GM12878 (cell line): ENCODE measurements around the gene PSMA2. TPM values are rescaled to one million over a fixed set of nuclear protein-coding genes. Genes with fewer than 3 reads are reported as not detected.

Source experiments
- ATAC-seq: fragments of 200-7000 bp; cut with Tn5 transposase; 3 replicates; pipeline ENCODE4 v1.9.1; 2020; ENCODE audit warnings: mild to moderate bottlenecking, moderate library complexity
- Bru-seq: library from RNA; stranded (reverse); fragments of 400-500 nt; gene quantifications from one replicate; lab custom pipeline; 2021; lab: Mats Ljungman, UMichigan
- BruChase-seq, 2 experiments: library from RNA; stranded (reverse); fragments of 400-500 nt; gene quantifications; one replicate each; lab custom pipeline; 2021; lab: Mats Ljungman, UMichigan
- BruUV-seq: library from RNA; stranded (reverse); fragments of 400-500 nt; replicated peaks from 2 replicates; lab custom pipeline; 2021; lab: Mats Ljungman, UMichigan
- CTCF ChIA-PET: fragments of 300-600 bp; sonication (Branson Sonifier 250); formaldehyde crosslinking; extraction: SDS; loops from one replicate; lab custom pipeline; 2021; ENCODE audit warnings: inconsistent platforms; lab: Yijun Ruan, JAX
- POLR2A ChIA-PET: fragments of 350-600 bp; formaldehyde crosslinking; extraction: SDS; loops from one replicate; lab custom pipeline; 2021; ENCODE audit warnings: inconsistent platforms; lab: Charles Lee
- RAD21 ChIA-PET: fragments of 300-600 bp; sonication (Branson Sonifier 250); formaldehyde crosslinking; loops from one replicate; lab custom pipeline; 2023; ENCODE audit warnings: antibody characterized with exemption; ENCODE audit not compliant: unreplicated experiment; lab: Charles Lee
- SMC1A ChIA-PET: fragments of 300-600 bp; sonication (Branson Sonifier 250); formaldehyde crosslinking; loops from one replicate; lab custom pipeline; 2023; ENCODE audit not compliant: unreplicated experiment, uncharacterized antibody; lab: Charles Lee
- DNase-seq: peaks from one replicate; pipeline ENCODE4 v3.0.0-alpha.2; 2011; ENCODE audit warnings: low read depth, low spot score
- FAIRE-seq: peaks from 3 replicates; lab custom pipeline; 2011; peaks lifted over from hg19 to GRCh38; lab: Jason Lieb, UNC
- H2AFZ ChIP-seq: 2 replicates; pipeline ENCODE4 v1.6.0; 2011; ENCODE audit warnings: low read depth, low read length, control low read depth; ENCODE audit not compliant: control insufficient read depth
- H3K27ac ChIP-seq: 2 replicates; pipeline ENCODE4 v1.5.1; 2011; ENCODE audit warnings: control low read depth; ENCODE audit not compliant: control insufficient read depth, insufficient read depth
- H3K27me3 ChIP-seq, 2 experiments: replicated peaks in 1 of 2; 2 replicates each; pipeline versions ENCODE4 v1.6.0 to v1.6.1; 2011; ENCODE audit warnings: low read length in 1 of 2; ENCODE audit not compliant: control insufficient read depth in 2 of 2, insufficient read depth in 2 of 2
- H3K36me3 ChIP-seq, 2 experiments: 2 replicates each; pipeline ENCODE4 v1.5.1; 2011; ENCODE audit warnings: low read length in 1 of 2; ENCODE audit not compliant: control insufficient read depth in 2 of 2, insufficient read depth in 2 of 2
- H3K4me1 ChIP-seq: 2 replicates; pipeline ENCODE4 v1.6.1; 2011; ENCODE audit warnings: mild to moderate bottlenecking, low read length, moderate library complexity, mixed read lengths; ENCODE audit not compliant: control insufficient read depth, insufficient read depth
- H3K4me2 ChIP-seq: 2 replicates; pipeline ENCODE4 v1.6.0; 2011; ENCODE audit warnings: control low read depth; ENCODE audit not compliant: control insufficient read depth, insufficient read depth
- H3K4me3 ChIP-seq: fragments of 200-600 bp; sonication (generic); 2 replicates; pipeline ENCODE4 v1.5.1; 2016
- H3K79me2 ChIP-seq: 2 replicates; pipeline ENCODE4 v1.6.0; 2011; ENCODE audit warnings: low read length; ENCODE audit not compliant: control insufficient read depth, insufficient read depth
- H3K9ac ChIP-seq: 2 replicates; pipeline ENCODE4 v1.8.0; 2011; ENCODE audit warnings: low read length, control low read depth, mixed read lengths; ENCODE audit not compliant: control insufficient read depth, insufficient read depth
- H3K9me3 ChIP-seq: replicated peaks from 3 replicates; pipeline ENCODE4 v1.5.1; 2011; ENCODE audit warnings: mild to moderate bottlenecking, low read length; ENCODE audit not compliant: control insufficient read depth, insufficient read depth
- H4K20me1 ChIP-seq: 2 replicates; pipeline ENCODE4 v1.6.0; 2011; ENCODE audit not compliant: control insufficient read depth, insufficient read depth
- CREM ChIP-seq: IDR thresholded peaks from 2 replicates; pipeline ENCODE4 v1.6.1; 2014; ENCODE audit warnings: antibody characterized with exemption, low read depth
- KAT2A ChIP-seq: conservative IDR thresholded peaks from 2 replicates; pipeline ENCODE4 v1.6.1; 2011; ENCODE audit warnings: low read depth, low read length; ENCODE audit not compliant: control insufficient read depth
- NFYB ChIP-seq: IDR thresholded peaks from 2 replicates; pipeline ENCODE4 v1.6.1; 2011; ENCODE audit warnings: low read depth, mild to moderate bottlenecking, low read length, improper control_type of control experiment, moderate library complexity; ENCODE audit not compliant: insufficient read depth
- POU2F2 ChIP-seq: IDR thresholded peaks from 3 replicates; pipeline ENCODE4 v1.6.1; 2011; ENCODE audit warnings: low read depth, mild to moderate bottlenecking, low read length, borderline replicate concordance
- RELB ChIP-seq: fragments of 450-650 bp; IDR thresholded peaks from 2 replicates; pipeline ENCODE4 v1.6.1; 2017; ENCODE audit warnings: low read depth, mild to moderate bottlenecking, moderate library complexity
- ZNF592 ChIP-seq: fragments of 450-650 bp; IDR thresholded peaks from 2 replicates; pipeline ENCODE4 v1.6.1; 2017; ENCODE audit warnings: mild to moderate bottlenecking, moderate library complexity
- WGBS: methylation state at CpG from one replicate; pipeline ENCODE4 v1.1.6; 2016; ENCODE audit warnings: low lambda C conversion rate; ENCODE audit not compliant: insufficient replicate concordance, insufficient coverage; ENCODE audit errors: missing lambda C conversion rate; 5-methylcytosine and 5-hydroxymethylcytosine counted together
- in situ Hi-C: fragments of 300-500 bp; cut with MboI; formaldehyde crosslinking; loops from 9 replicates; pipeline ENCODE4 v1.14.3; 2018; ENCODE audit warnings: mixed read lengths
- intact Hi-C: fragments of 100-400 bp; cut with micrococcal nuclease; formaldehyde crosslinking; loops from one replicate; pipeline ENCODE4 v1.14.2; 2022; ENCODE audit not compliant: unreplicated experiment
- long read RNA-seq, 2 experiments: library from polyadenylated mRNA; unstranded; transcript quantifications; one replicate each; pipeline ENCODE4 v2.0.0, GENCODE V29; 2019 to 2020
- polyA minus RNA-seq, 3 experiments: library from RNA; depleted of rRNA, polyadenylated mRNA; stranded (reverse); fragments of >200 nt; gene quantifications; 2 replicates each; pipeline ENCODE4 v1.2.3, GENCODE V29; 2011
- polyA plus RNA-seq, 11 experiments: library from polyadenylated mRNA; depleted of rRNA in 4 of 11; unstranded in 6 of 11; stranded (reverse) in 5 of 11; fragments of >200 nt; fragmentation: Nextera tagmentation in 4 of 11; fragmentation: Illumina TruSeq in 1 of 11; extraction: Ambion mirVana in 4 of 11; extraction: Trizol in 1 of 11; gene quantifications; 1 replicate in 1 of 11; 2 replicates in 10 of 11; pipeline versions ENCODE4 v1.2.1 to v1.2.3, GENCODE V29; 2011 to 2016; ENCODE audit warnings: inconsistent platforms in 2 of 11, missing spikeins in 2 of 11, low read depth in 1 of 11
- total RNA-seq, 4 experiments: library from RNA; depleted of rRNA in 3 of 4; stranded (reverse); fragments of >200 nt in 3 of 4; fragmentation: Illumina TruSeq in 1 of 4; extraction: Trizol in 1 of 4; gene quantifications; 2 replicates each; pipeline versions ENCODE4 v1.2.1 to v1.2.3, GENCODE V29; 2013 to 2021

PSMA2 gene
- 47.6 and 50.1 TPM in 2 replicates for total RNA-seq (2013; cell fraction: nucleolus; rRNA removed)
- 129 and 142 TPM in 2 replicates for total RNA-seq (2014; rRNA removed)
- total RNA-seq (2014; rRNA removed; fragmentation: Illumina TruSeq; extraction: Trizol): 192 and 195 TPM in 2 replicates
- total RNA-seq (2021): 196 and 211 TPM in 2 replicates
- 203 TPM for polyA plus RNA-seq (2011; ENCODE audit: low read depth)
- polyA plus RNA-seq (2011; rRNA removed): 438 and 659 TPM in 2 replicates
- polyA plus RNA-seq (2011; cell fraction: cytosol; rRNA removed): 136 and 144 TPM in 2 replicates
- polyA plus RNA-seq (2011; cell fraction: nucleus; rRNA removed): 115 TPM in 2 replicates
- 212 and 255 TPM in 2 replicates for polyA plus RNA-seq (2012)
- 175 and 207 TPM in 2 replicates for polyA plus RNA-seq (2014; fragmentation: Illumina TruSeq; extraction: Trizol)
- polyA plus RNA-seq (2014; fragmentation: Nextera tagmentation; extraction: Ambion mirVana): 1,000 to 10,000 TPM; 1,068 to 1,223 TPM
- 133 and 170 TPM in 2 replicates for polyA plus RNA-seq (2014; rRNA removed)
- polyA plus RNA-seq (2016; fragmentation: Nextera tagmentation; extraction: Ambion mirVana): 100 to 1,000 TPM; 779 to 813 TPM
- 42.9 and 69.9 TPM in 2 replicates for polyA minus RNA-seq (2011; rRNA and poly(A)+ RNA removed)
- polyA minus RNA-seq (2011; cell fraction: cytosol; rRNA and poly(A)+ RNA removed): 29.3 and 37.7 TPM in 2 replicates
- 15.7 and 23.2 TPM in 2 replicates for polyA minus RNA-seq (2011; cell fraction: nucleus; rRNA and poly(A)+ RNA removed)
- percentile 92 among the genes with signal in this experiment for Bru-seq, nascent RNA
- percentile 99 among the genes with signal in this experiment for BruChase-seq, experiment 1, labeled RNA remaining after a 6-hour chase
- BruChase-seq, experiment 2, labeled RNA remaining after a 2-hour chase: percentile 97 among the genes with signal in this experiment
- long read RNA-seq, experiment 1, transcript PSMA2-201 (8 exons, 1,487 nt): major isoform, 482 of 499 reads
- long read RNA-seq, experiment 1, transcript PSMA2-203 (9 exons, 1,453 nt): minor isoform, 6 of 499 reads
- long read RNA-seq, experiment 1, partial matches to known transcripts: 10 of 499 reads
- long read RNA-seq, experiment 1, other reads (novel, unspliced or antisense): 0 of 499 reads
- long read RNA-seq, experiment 2, transcript PSMA2-201 (8 exons, 1,487 nt): major isoform, 1,960 of 2,002 reads
- long read RNA-seq, experiment 2, transcript PSMA2-203 (9 exons, 1,453 nt): minor isoform, 18 of 2,002 reads
- long read RNA-seq, experiment 2, transcript PSMA2-204 (6 exons, 683 nt): minor isoform, 9 of 2,002 reads
- long read RNA-seq, experiment 2, partial matches to known transcripts: 14 of 2,002 reads
- long read RNA-seq, experiment 2, other reads (novel, unspliced or antisense): 1 of 2,002 reads

GRCh38 chr7:42931834-42932651, at the start of gene PSMA2, which contains the start of gene MRPL32:
Gene PSMA2, minus strand, starts transcription at chr7:42932174. Its CDS starts 16 bp downstream, at chr7:42932158.
Gene MRPL32, plus strand, starts transcription at chr7:42932376. Its CDS starts 11 bp downstream, at chr7:42932387.
- TSS peak; percentile 77 for BruUV-seq
- WGBS: under 1% methylated on average over 56 of the region's 56 CpGs
- peak within 1 kb of the TSS; percentile 88 for H3K9ac ChIP-seq
- FAIRE-seq (peak; percentile 84), ATAC-seq (peak; percentile 97), DNase-seq (peak; percentile 95)
- H3K9me3 ChIP-seq: no peaks in the 10 kb centered on the region
- H3K36me3 ChIP-seq: 0 out of 4 replicates have a peak, but pooled peaks cover 0 to 15% of the 10 kb centered on the region in 2 experiments
- peak within 1 kb of the TSS; percentile 86 for H3K27ac ChIP-seq
- H4K20me1 ChIP-seq: peaks cover 5% of the 10 kb centered on the region
- intact Hi-C loops: loop anchor here (2.0 to 10.0 kb wide), 3 partner anchors 19 to 793 kb away; partner anchors contain the start of genes C7orf25 and COA1
- in situ Hi-C loops: loop anchor here (10.0 kb wide), 3 partner anchors 643 to 903 kb away; partner anchors contain the start of gene COA1
- ChIA-PET CTCF (interaction anchor here (0.7 to 4.9 kb wide), 15 partner anchors 8 to 994 kb away, joined by 3 to 33 read pairs (median 4); partner anchors contain the start of genes C7orf25 and STK17A), RAD21 (interaction anchor here (0.6 to 4.7 kb wide), 16 partner anchors 7 to 991 kb away, joined by 3 to 20 read pairs (median 3); no protein-coding TSS in a partner anchor), POLR2A (interaction anchor here (0.6 to 6.1 kb wide), 13 partner anchors 10 to 907 kb away, joined by 3 to 50 read pairs (median 4); partner anchors contain the start of genes C7orf25 and STK17A), SMC1A (interaction anchor here (0.6 to 5.8 kb wide), 21 partner anchors 8 to 1050 kb away, joined by 3 to 42 read pairs (median 3); partner anchors contain the start of genes C7orf25 and STK17A)
- no peaks in the 10 kb centered on the region for H3K27me3 ChIP-seq
- peak within 1 kb of the TSS; percentile 92 for H3K4me2 ChIP-seq
- peaks cover 87% of the 10 kb centered on the region for H3K79me2 ChIP-seq
- peak within 1 kb of the TSS; percentile 63 for H2AFZ ChIP-seq
- H3K4me1 ChIP-seq: peaks cover 15% of the 10 kb centered on the region; the same call in 1 of the 2 replicates
- H3K4me3 ChIP-seq: peak within 1 kb of the TSS; percentile 94
- TF ChIP-seq NFYB (peak; percentile 38; the same call in 1 of the 2 replicates), KAT2A (no peak), POU2F2 (0 out of 3 replicates have a peak, but pooled peaks have one; percentile 7), RELB (peak; percentile 59; the same call in 1 of the 2 replicates), CREM (peak; percentile 37; the same call in 1 of the 2 replicates), ZNF592 (no peak)
